SJCRH30 (cell line): ENCODE results near the gene PRSS48. TPM values are rescaled to one million over a fixed set of nuclear protein-coding genes. Genes with fewer than 3 reads are reported as not detected.
A peak's percentile ranks its signal among the peaks of the same experiment; 100 is the strongest.

Experiments
- DNase-seq, 2 experiments: peaks; one replicate each; pipeline ENCODE4 v3.0.0-alpha.2; 2015 to 2020
- H3K27ac ChIP-seq: fragments of 250-450 bp; sonication (Bioruptor Pico); 2 replicates; pipeline ENCODE4 v1.5.1; 2020; ENCODE audit warnings: mild to moderate bottlenecking, moderate library complexity
- H3K27me3 ChIP-seq: fragments of 250-450 bp; sonication (Bioruptor Pico); 2 replicates; pipeline ENCODE4 v1.5.1; 2020; ENCODE audit warnings: mild to moderate bottlenecking, moderate library complexity
- H3K36me3 ChIP-seq: fragments of 250-450 bp; sonication (Bioruptor Pico); 2 replicates; pipeline ENCODE4 v1.5.1; 2020; ENCODE audit warnings: mild to moderate bottlenecking, moderate library complexity
- H3K4me1 ChIP-seq: fragments of 250-450 bp; sonication (Bioruptor Pico); 2 replicates; pipeline ENCODE4 v1.5.1; 2020; ENCODE audit warnings: mild to moderate bottlenecking, moderate library complexity
- H3K4me3 ChIP-seq: fragments of 250-450 bp; sonication (Bioruptor Pico); 2 replicates; pipeline ENCODE4 v1.5.1; 2020; ENCODE audit warnings: mild to moderate bottlenecking, moderate library complexity
- H3K9me3 ChIP-seq: fragments of 250-450 bp; sonication (Bioruptor Pico); replicated peaks from 2 replicates; pipeline ENCODE4 v1.5.1; 2020; ENCODE audit warnings: mild to moderate bottlenecking, moderate library complexity
- total RNA-seq: library from RNA; depleted of rRNA; stranded (reverse); fragments of >200 nt; shearing (Covaris generic); gene quantifications from 2 replicates; pipeline ENCODE4 v1.2.3, GENCODE V29; 2014

PRSS48 gene
- total RNA-seq, 1 experiment from 2014 or later, result not detected

DNA sequence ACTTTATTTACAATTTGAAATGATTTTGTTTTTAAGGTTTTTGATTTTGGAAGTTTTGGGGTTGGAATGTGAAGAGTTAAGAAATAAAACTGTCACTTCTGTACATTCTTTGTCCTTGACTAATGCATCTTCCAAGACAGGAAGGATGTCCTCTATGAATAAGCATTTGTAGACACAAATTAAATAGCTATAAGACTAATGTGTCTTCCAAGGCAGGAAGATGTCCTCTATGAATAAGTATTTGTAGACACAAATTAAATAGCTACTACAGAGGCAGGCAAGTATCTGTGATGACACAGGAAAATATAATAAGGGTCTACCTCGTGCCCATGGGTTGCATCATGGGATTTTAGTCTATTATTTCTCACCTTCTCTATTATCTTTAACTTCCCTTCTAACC, 14.5 kb downstream of the PRSS48 start:
- Histone ChIP-seq H3K27me3 (no peaks in the 10 kb centered on the region), H3K4me1 (no peaks in the 10 kb centered on the region), H3K27ac (no peak overlapping the region), H3K9me3 (no peaks in the 10 kb centered on the region), H3K4me3 (no peak overlapping the region), H3K36me3 (no peaks in the 10 kb centered on the region)
- DNase-seq, result no peak

DNA sequence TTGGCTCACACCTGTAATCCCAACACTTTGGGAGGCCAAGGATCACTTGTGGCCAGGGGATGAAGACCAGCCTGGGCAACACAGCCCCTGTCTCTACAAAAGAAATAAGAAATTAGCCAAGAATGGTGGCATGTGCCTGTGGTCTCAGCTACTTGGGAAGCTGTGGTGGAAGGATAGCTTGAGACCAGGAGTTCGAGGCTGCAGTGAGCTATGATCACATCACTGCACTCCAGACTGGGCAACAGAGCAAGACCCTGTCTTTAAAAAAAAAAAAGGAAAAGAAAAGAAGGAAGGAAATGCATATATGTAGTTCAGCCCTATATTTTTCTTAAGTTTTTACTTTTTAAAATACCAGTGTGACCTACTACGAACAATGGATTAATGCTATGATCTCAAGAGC, 15.1 kb downstream of the PRSS48 start:
- no peak for DNase-seq
- H3K4me3 ChIP-seq, result no peak overlapping the region
- H3K4me1 ChIP-seq, result no peaks in the 10 kb centered on the region
- no peak overlapping the region for H3K27ac ChIP-seq
- no peaks in the 10 kb centered on the region for H3K27me3 ChIP-seq
- H3K9me3 ChIP-seq, result no peaks in the 10 kb centered on the region
- H3K36me3 ChIP-seq, result no peaks in the 10 kb centered on the region

- Histone ChIP-seq H3K4me3 (no peak overlapping the region), H3K27me3 (no peaks in the 10 kb centered on the region), H3K36me3 (no peaks in the 10 kb centered on the region), H3K27ac (no peak overlapping the region), H3K4me1 (no peaks in the 10 kb centered on the region), H3K9me3 (no peaks in the 10 kb centered on the region)
- DNase-seq, result no peak
Observed at GRCh38 chr4:151294833-151295496, 18.0 kb downstream of the PRSS48 start.

DNA sequence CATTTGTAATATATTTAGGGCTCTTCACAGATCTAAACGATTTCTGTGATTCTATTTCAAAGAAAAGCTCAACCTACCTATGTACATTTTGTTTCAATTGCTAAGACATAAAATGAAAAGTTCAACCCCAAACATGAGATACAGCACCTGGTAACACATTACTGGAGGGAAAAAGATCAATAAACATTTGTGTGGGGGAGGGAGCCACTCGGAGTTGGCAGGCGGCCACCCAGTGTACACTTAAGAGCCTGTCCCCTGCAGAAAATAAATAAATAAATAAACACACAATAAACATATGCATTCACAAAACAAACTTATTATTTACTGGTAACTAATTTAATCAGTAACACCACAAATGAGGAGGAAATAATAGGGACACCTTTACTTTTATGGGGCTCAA, 19.3 kb downstream of the PRSS48 start:
- Histone ChIP-seq H3K4me3 (no peak overlapping the region), H3K4me1 (no peaks in the 10 kb centered on the region), H3K27me3 (no peaks in the 10 kb centered on the region), H3K9me3 (no peaks in the 10 kb centered on the region), H3K27ac (no peak overlapping the region), H3K36me3 (no peaks in the 10 kb centered on the region)
- no peak for DNase-seq

DNA sequence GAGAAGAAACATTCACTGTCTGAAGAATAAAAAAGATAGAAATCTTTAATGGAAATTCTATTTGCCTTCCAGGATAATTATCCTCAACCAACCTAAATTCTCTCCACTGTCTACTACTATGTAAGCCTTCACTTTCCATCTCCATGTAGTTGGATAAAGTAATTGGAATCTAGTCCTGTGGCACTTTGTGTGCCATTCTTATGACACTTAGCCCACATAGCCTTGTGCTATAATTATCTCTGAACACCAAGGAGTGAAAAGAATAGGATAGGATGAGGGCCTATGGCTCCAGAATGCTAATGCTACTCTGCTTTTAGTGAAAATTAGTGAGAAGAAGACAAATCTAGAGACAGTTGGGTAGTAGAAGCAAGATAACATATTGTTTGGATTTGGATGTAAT, 20.2 kb downstream of the PRSS48 start:
- Histone ChIP-seq H3K9me3 (no peaks in the 10 kb centered on the region), H3K27ac (no peak overlapping the region), H3K36me3 (no peaks in the 10 kb centered on the region), H3K4me1 (no peaks in the 10 kb centered on the region), H3K27me3 (no peaks in the 10 kb centered on the region), H3K4me3 (no peak overlapping the region)
- DNase-seq, result no peak

DNA sequence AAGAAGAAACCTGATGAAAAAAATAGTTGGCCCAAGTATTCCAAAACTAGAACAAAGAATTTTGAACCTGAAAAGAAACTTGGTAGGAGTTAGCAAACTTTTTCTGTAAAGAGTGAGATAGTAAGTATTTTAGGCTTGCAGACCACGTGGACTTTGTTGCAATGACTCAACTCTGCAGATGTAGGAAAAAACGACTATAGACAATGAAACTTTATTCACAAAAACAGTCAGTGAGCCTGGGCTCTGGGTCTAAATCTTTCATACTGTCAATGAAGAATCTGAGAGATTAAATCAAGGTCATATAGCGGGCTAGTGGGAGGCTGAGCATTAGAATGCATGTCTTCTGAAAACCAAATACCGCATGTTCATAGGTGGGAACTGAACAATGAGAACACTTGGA, 25.5 kb downstream of the PRSS48 start:
- H3K27ac ChIP-seq, result no peak overlapping the region
- no peaks in the 10 kb centered on the region for H3K4me1 ChIP-seq
- no peak for DNase-seq
- no peaks in the 10 kb centered on the region for H3K27me3 ChIP-seq
- no peak overlapping the region for H3K4me3 ChIP-seq
- no peaks in the 10 kb centered on the region for H3K9me3 ChIP-seq
- H3K36me3 ChIP-seq, result no peaks in the 10 kb centered on the region

DNA sequence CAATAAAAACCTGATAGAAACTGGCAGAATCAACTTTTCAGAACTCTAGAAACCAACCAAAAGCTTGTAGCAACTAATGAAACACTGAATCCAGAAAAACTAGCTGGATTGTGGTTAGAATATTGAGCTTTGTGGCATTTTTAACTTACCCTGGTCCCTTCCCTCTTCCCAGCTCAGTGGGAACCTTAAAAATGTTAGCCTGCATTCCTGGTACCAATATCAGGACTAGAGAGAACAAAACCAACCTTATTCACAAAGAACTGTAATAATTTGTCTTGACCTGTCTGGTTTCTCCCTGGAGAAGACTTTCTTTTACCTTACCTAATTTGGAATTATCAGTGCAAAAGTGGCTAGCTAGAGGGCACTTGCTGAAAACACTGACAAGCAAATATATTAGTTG, 27.3 kb downstream of the PRSS48 start:
- H3K36me3 ChIP-seq, result no peaks in the 10 kb centered on the region
- DNase-seq, result no peak
- H3K4me1 ChIP-seq, result no peaks in the 10 kb centered on the region
- no peaks in the 10 kb centered on the region for H3K9me3 ChIP-seq
- H3K4me3 ChIP-seq, result no peak overlapping the region
- no peak overlapping the region for H3K27ac ChIP-seq
- H3K27me3 ChIP-seq, result no peaks in the 10 kb centered on the region

GRCh38 chr4:151304755-151305154, 27.8 kb downstream of the PRSS48 start:
- Histone ChIP-seq H3K36me3 (no peaks in the 10 kb centered on the region), H3K27ac (no peak overlapping the region), H3K4me1 (no peaks in the 10 kb centered on the region), H3K4me3 (no peak overlapping the region), H3K9me3 (no peaks in the 10 kb centered on the region), H3K27me3 (no peaks in the 10 kb centered on the region)
- no peak for DNase-seq

GRCh38 chr4:151310124-151310728, 33.3 kb downstream of the PRSS48 start:
- Histone ChIP-seq H3K4me1 (no peaks in the 10 kb centered on the region), H3K4me3 (no peak overlapping the region)
- DNase-seq, result no peak

DNA sequence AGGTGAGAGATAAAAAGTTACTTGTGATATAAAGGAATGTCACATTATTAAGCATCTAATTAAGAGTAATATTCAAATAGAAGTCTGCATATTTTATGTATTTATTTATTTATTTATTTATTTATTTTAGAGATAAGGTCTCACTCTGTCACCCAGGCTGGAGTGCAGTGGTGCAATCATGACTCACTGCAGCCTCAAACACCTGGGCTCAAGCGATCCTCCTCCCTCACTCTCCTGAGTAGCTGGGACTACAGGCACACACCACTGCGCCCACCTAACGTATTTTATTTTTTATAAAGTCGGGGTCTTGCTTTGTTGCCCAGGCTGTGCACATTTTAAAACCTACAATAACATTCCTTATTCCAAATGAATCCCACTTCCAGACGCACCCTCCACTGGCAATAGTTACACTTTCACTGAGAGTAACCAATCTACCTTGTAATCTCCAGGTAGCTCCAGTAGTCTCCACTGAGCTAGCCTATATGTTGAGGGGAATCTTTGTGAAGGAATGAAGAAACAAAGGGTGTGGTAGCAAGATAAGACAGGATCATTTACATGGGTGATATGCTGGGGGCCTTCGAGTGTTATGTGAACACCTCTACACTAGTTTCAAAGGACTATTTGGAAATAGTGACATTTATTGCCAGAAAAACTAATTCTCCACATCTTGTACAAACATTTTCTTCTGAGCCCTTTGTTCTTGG, 36.5 kb downstream of the PRSS48 start:
- no peak for DNase-seq
- Histone ChIP-seq H3K27ac (no peak overlapping the region), H3K36me3 (no peaks in the 10 kb centered on the region), H3K4me3 (no peak overlapping the region), H3K9me3 (no peaks in the 10 kb centered on the region), H3K4me1 (peaks cover 7% of the 10 kb centered on the region; the same call in 1 of the 2 replicates), H3K27me3 (no peaks in the 10 kb centered on the region)

More at GRCh38 chr4:151310124-151310728, 33.3 kb downstream of the PRSS48 start:
- Histone ChIP-seq H3K27me3 (no peaks in the 10 kb centered on the region), H3K36me3 (no peaks in the 10 kb centered on the region), H3K27ac (no peak overlapping the region), H3K9me3 (no peaks in the 10 kb centered on the region)

GRCh38 chr4:151314010-151314355, 37.0 kb downstream of the PRSS48 start:
- Histone ChIP-seq H3K36me3 (no peaks in the 10 kb centered on the region), H3K4me3 (no peak overlapping the region), H3K27me3 (no peaks in the 10 kb centered on the region), H3K9me3 (no peaks in the 10 kb centered on the region), H3K4me1 (peaks cover 7% of the 10 kb centered on the region; the same call in 1 of the 2 replicates), H3K27ac (no peak overlapping the region)
- no peak for DNase-seq

GRCh38 chr4:151314479-151314878, 37.5 kb downstream of the PRSS48 start:
- no peaks in the 10 kb centered on the region for H3K9me3 ChIP-seq
- no peak overlapping the region for H3K4me3 ChIP-seq
- no peak overlapping the region for H3K27ac ChIP-seq
- DNase-seq, result no peak
- no peaks in the 10 kb centered on the region for H3K36me3 ChIP-seq
- no peaks in the 10 kb centered on the region for H3K27me3 ChIP-seq
- H3K4me1 ChIP-seq, result peaks cover 7% of the 10 kb centered on the region; the same call in 1 of the 2 replicates

- no peaks in the 10 kb centered on the region for H3K27me3 ChIP-seq
- DNase-seq, result no peak
Observed at GRCh38 chr4:151315212-151315886, 38.4 kb downstream of the PRSS48 start.

DNA sequence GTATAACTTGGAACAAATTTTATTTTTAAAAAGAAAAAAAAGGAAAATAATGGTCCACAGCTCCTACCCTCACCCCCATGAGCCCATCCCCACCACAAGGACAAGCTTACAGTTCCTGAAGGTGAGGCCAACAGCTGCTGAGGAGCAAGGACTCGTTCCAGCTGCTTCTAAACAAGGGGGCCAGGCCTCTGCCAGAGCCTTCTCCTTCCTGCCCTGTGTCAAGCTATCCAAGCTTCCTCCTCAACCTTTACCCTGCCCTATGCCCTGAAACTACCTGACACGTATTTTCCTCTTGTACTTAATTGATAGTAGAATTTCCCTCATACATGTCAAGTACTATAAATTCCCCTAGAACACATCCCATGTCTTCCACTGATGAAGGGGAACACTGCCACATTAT, 39.7 kb downstream of the PRSS48 start:
- no peaks in the 10 kb centered on the region for H3K9me3 ChIP-seq
- no peak overlapping the region for H3K27ac ChIP-seq
- H3K36me3 ChIP-seq, result no peaks in the 10 kb centered on the region
- DNase-seq, result peak; percentile 19 to 42
- H3K27me3 ChIP-seq, result no peaks in the 10 kb centered on the region
- no peak overlapping the region for H3K4me3 ChIP-seq
- peaks cover 14% of the 10 kb centered on the region; the same call in 1 of the 2 replicates for H3K4me1 ChIP-seq

More at GRCh38 chr4:151315212-151315886, 38.4 kb downstream of the PRSS48 start:
- H3K4me1 ChIP-seq, result peaks cover 7% of the 10 kb centered on the region; the same call in 1 of the 2 replicates
- no peak overlapping the region for H3K4me3 ChIP-seq
- no peaks in the 10 kb centered on the region for H3K36me3 ChIP-seq
- no peaks in the 10 kb centered on the region for H3K9me3 ChIP-seq
- no peak overlapping the region for H3K27ac ChIP-seq
